Stimulated activated CD8-positive, alpha-beta memory T cell treated with anti-CD3 and anti-CD28 coated beads, Interleukin-12 subunit alpha, Interleukin-12 subunit beta, amount 100 ng/mL, for 1 hour (primary cell): ENCODE measurements around the gene KLF6.

Experiments used
- DNase-seq: peaks from one replicate; pipeline ENCODE4 v3.0.0-alpha.2; 2020; ENCODE audit warnings: low read depth

Gene KLF6

DNA sequence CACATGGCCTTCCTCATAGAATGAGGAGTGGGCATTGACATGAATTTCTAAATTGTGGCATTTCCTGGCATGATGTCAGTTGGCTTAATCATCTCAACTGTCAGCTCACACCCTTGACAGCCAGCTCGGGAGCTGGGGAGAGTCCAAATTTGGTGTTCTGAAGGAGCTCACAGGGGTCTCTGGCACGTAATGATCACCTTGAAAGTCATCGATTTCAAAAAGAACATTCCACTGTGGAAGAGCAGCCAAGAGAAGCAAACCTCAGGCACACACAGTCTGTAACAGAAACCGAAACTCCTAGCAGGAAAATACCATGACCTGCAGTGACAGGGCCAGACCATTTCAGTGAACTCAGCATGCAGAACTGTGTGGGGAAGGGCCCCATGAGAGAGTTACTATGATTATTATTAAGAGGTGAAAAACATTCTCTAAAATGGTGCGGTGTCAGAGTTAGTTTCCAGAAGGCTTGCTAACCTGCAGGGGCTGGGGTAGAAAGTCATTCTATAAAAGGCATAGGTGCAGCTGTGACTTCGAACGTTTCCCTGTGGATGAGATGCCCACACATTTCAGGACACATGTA lies 26.4 kb upstream of the KLF6 start:
- DNase-seq = no peak

- DNase-seq = no peak
Measured at GRCh38 chr10:3808689-3809199, 23.7 kb upstream of the KLF6 start.

- DNase-seq = no peak
Measured at GRCh38 chr10:3807928-3808496, 23.0 kb upstream of the KLF6 start.

GRCh38 chr10:3807211-3807927 lies 22.4 kb upstream of the KLF6 start:
- DNase-seq = no peak

DNA sequence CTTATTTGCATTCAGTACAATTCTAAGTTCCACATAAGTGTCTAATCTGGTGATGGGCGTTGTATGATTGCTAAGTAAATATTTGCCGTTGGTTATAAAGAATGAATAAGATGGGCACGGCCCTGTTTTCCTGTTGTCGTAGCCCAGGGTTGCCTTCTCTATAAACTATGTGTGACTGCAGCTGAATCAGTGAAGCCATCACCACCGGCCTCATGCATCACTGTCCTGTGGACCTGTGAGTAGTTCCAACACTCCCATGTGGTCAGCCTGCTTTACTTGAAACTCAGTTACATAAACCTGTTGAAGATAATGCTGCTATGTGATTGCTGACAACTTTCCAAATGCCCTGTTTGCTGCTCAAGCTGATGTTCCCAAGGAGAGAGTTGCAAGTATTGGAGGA lies 21.6 kb upstream of the KLF6 start:
- no peak for DNase-seq

- no peak for DNase-seq
Measured at GRCh38 chr10:3805791-3806461, 20.9 kb upstream of the KLF6 start.

DNA sequence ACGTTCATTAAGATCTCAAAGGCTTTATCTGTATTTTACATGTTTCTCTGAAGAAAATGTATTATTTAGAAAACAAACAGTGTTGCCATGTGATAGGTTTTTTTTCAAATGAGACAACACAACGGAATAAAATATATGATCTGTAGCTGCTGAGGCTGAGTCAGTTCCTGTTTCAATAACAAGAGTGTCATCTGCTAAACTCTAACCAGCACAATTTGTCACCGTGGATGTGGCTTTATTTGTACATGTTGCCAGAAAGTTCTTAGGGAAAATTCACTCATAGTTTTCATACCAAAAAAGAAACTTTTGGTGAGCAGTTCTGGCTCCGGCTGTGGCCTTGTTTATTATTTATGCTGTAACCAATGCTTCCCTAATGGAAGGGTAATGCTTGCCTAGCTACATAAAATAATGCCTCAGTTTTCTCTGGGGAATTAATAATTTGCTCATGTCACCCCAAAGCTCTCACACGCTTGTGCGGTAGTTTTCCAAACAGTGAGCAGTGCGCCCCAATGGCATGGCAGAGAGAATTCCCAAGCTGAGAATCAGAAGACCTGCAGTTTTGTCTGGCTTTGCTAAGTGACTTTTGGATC lies 20.3 kb upstream of the KLF6 start:
- no peak for DNase-seq

GRCh38 chr10:3803927-3804741 lies 19.1 kb upstream of the KLF6 start:
- DNase-seq = no peak

DNA sequence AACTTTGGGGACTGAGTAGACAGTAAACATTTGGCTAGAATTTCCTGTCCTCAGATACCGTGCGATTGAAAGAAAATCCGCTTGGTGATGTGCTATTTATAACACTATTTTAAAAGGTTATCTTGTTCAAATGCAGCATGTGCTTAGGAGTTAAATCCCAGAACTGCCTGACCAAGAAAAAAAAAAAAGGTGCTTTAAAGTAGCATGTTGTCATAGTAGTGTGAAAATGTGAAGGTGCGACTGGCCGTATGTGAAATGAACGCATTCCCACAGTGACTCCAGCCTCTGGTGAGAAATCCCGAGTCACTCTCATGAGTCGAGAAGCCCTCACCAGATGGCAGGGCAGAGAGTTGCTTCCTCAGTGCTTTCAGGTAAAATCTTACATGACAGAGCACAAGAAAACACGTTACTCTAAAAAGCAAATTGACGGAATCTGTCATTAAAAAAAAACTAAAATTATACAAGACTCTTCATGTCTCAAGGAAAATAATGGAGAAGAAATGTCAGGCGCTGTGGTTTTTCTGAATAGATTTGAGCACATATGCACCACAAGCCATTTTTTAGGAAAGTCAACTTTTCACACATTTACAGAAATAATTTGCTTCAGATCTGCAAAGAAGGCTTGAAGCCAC lies 18.4 kb upstream of the KLF6 start:
- no peak for DNase-seq

DNA sequence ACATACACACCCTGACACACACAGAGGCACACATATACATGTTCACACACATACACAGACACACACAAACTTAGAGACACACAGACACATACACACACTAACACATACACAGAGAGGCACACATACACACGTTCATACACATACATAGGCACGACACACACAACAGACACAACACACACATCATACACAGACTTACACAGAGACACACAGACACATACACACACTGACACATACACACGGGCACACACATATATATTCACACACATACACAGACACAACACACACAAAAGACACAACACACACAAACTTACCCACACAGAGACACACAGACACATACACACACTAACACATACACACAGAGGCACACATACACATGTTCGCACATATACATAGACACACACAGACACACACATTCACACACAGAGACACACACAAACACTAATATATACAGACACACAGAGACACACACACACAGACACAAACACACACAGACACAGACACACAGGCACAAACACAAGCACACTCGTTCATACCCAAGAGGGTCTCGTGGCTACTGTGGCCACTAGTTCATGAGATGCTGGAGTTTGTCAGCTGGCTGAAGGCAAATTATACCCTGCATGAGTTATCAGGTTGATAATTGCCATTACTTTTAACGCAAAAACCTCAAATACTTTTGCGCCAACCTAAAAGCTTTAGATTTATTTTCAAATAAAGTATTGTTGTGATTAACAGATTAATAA lies 17.7 kb upstream of the KLF6 start:
- DNase-seq = no peak

DNA sequence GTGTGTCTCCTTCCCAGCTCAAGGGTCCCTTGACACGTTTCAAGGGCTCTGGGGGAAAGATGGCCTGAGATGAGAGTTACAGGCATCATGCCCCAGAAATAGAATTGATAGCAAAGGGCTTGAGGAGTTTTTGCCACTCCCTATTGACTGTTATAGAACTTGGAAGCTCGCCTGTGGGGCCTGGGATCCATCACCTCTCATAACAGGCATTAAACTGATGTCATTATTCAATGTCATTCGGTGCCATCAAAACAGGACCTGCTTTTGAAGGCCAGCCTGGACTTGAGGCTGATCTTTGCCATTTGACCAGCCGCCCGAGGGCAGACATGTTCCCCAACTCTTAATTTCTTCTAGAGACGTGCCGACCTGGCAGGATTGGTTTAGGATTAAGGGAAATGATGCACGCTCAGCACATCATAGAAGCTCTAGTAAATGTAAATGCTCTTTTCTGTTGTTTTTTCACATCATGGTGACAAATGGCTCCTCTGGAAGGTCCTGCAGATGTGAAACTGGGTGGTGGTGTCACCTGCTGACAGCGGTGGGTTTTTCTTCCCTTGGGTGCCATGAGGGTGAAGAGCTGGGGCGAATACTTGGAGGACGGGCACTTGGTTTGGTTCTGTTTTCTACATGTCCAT lies 16.7 kb upstream of the KLF6 start:
- no peak for DNase-seq

GRCh38 chr10:3800586-3800985 lies 15.6 kb upstream of the KLF6 start:
- no peak for DNase-seq

DNA sequence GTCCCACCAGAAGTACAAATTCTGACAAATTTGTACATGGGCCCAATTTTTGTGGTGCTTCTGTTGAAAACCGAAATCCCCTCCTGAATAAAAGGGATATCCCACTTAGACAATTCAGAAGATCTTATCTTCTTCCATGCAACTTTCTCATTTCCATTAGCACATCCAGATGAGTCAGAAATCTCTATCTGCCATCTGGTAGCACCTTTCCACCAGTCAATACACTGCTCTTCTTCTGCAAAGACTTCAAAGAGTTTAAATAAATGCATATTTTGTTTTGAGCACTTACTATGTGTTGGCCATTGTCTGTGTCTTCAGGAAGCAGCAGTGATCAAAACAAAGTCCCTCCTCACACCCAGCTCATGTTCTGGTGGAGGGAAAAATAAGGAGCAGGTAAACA lies 12.7 kb upstream of the KLF6 start:
- DNase-seq = no peak

GRCh38 chr10:3793553-3793952 lies 8.5 kb upstream of the KLF6 start:
- DNase-seq = no peak

- DNase-seq = no peak
Measured at GRCh38 chr10:3792710-3793219, 7.8 kb upstream of the KLF6 start.

GRCh38 chr10:3791974-3792633 lies 7.1 kb upstream of the KLF6 start:
- no peak for DNase-seq

GRCh38 chr10:3790858-3791257 lies 5.8 kb upstream of the KLF6 start:
- DNase-seq = no peak

DNA sequence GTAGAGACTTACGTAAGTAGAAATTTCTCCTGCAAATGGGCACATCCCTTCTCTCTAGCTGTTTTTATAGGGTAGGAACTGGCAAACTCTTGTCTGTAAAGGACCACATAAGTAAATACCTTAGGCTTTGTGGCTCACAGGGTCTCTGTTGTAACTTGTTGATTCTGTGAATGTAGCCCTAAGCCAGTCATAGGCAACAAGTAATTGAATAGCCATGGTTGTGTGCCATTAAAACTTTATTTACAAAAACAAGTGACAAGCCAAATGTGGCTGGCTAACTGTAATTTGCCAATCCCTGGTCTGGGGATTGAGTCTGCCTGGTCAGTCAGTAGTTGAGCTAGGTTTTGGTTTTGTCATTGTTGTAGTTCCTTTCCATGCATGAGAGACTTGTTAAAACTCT lies 5.3 kb upstream of the KLF6 start:
- DNase-seq = no peak

DNA sequence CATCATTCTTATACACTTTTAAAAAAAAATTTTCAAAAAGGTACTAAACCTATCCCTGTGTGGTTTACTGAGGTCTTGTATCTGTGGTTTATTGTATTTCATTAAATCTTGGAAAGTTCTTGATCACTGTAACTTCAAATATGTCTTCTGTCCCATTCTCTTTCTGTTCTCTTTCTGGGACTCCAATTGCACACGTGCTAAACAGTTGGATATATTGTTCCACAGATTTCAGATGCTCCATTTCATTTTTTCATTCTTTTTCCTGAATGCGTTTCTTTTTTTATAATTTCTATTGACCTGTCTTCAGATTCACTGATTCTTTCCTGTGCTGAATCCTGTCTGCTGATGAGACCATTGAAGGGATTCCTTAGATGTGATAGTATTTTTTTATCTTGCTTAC lies 4.6 kb upstream of the KLF6 start:
- DNase-seq = no peak
